Smooth muscle cell (in vitro differentiated cells): ENCODE results near the gene ITGA6. TPM values are rescaled to one million over a fixed set of nuclear protein-coding genes. Genes with fewer than 3 reads are reported as not detected.

Experiments used
- DNase-seq: peaks from one replicate; lab custom pipeline; 2025; ENCODE audit not compliant: unreplicated experiment; lab: John Stamatoyannopoulos, UW
- H2AFZ ChIP-seq: fragments of 200-600 bp; sonication (generic); 2 replicates; pipeline ENCODE4 v1.6.0; 2016; ENCODE audit warnings: antibody characterized with exemption, low read depth, mild to moderate bottlenecking
- H3F3A ChIP-seq: fragments of 200-600 bp; sonication (generic); 2 replicates; pipeline ENCODE4 v1.6.0; 2017; ENCODE audit warnings: antibody characterized with exemption, low read depth
- H3K27ac ChIP-seq: fragments of 200-600 bp; sonication (generic); 2 replicates; pipeline ENCODE4 v1.5.1; 2016; ENCODE audit warnings: low read depth, mild to moderate bottlenecking
- H3K27me3 ChIP-seq: fragments of 200-600 bp; sonication (generic); 2 replicates; pipeline ENCODE4 v1.6.1; 2016; ENCODE audit warnings: low read depth, mild to moderate bottlenecking
- H3K36me3 ChIP-seq: fragments of 200-600 bp; sonication (generic); 2 replicates; pipeline ENCODE4 v1.5.1; 2016; ENCODE audit warnings: low read depth
- H3K4me1 ChIP-seq: fragments of 200-600 bp; sonication (generic); 2 replicates; pipeline ENCODE4 v1.5.1; 2016; ENCODE audit warnings: low read depth
- H3K4me2 ChIP-seq: fragments of 200-600 bp; sonication (generic); 2 replicates; pipeline ENCODE4 v1.6.0; 2016; ENCODE audit warnings: mild to moderate bottlenecking
- H3K4me3 ChIP-seq: fragments of 200-600 bp; sonication (generic); 2 replicates; pipeline ENCODE4 v1.5.1; 2016; ENCODE audit warnings: mild to moderate bottlenecking
- H3K79me2 ChIP-seq: fragments of 200-600 bp; sonication (generic); 2 replicates; pipeline ENCODE4 v1.6.0; 2016; ENCODE audit warnings: low read depth, mild to moderate bottlenecking
- H3K9ac ChIP-seq: fragments of 200-600 bp; sonication (generic); 2 replicates; pipeline ENCODE4 v1.6.0; 2016; ENCODE audit warnings: low read depth
- H3K9me3 ChIP-seq: fragments of 200-600 bp; sonication (generic); replicated peaks from 2 replicates; pipeline ENCODE4 v1.5.1; 2016; ENCODE audit warnings: low read depth
- H4K20me1 ChIP-seq: fragments of 200-600 bp; sonication (generic); 2 replicates; pipeline ENCODE4 v1.6.0; 2016; ENCODE audit warnings: low read depth
- CTCF ChIP-seq: fragments of 200-600 bp; sonication (generic); IDR thresholded peaks from 2 replicates; pipeline ENCODE4 v1.5.1; 2017; ENCODE audit warnings: borderline replicate concordance, mild to moderate bottlenecking, antibody characterized with exemption; ENCODE audit not compliant: insufficient read depth, poor library complexity, severe bottlenecking
- WGBS: methylation state at CpG from one replicate; pipeline ENCODE4 v1.1.7; 2016; ENCODE audit warnings: low lambda C conversion rate; 5-methylcytosine and 5-hydroxymethylcytosine counted together
- polyA plus RNA-seq: library from polyadenylated mRNA; unstranded; fragments of >200 nt; fragmentation: Nextera tagmentation; extraction: Ambion mirVana; gene quantifications from 2 replicates; pipeline ENCODE4 v1.2.1, GENCODE V29; 2016
- total RNA-seq: library from RNA; depleted of rRNA; stranded (reverse); fragments of >200 nt; gene quantifications from 2 replicates; pipeline ENCODE4 v1.2.3, GENCODE V29; 2014

ITGA6 gene
- total and polyA plus RNA-seq, 2 experiments from 2014 or later, result 11.8 to 198 TPM

GRCh38 chr2:172470958-172471922 is 43.9 kb downstream of the ITGA6 start:
- no peaks in the 10 kb centered on the region for H3K79me2 ChIP-seq
- TF ChIP-seq CTCF, result no peak
- no peak overlapping the region for H3K4me3 ChIP-seq
- H3K4me2 ChIP-seq, result no peak overlapping the region
- H3K4me1 ChIP-seq, result no peaks in the 10 kb centered on the region
- H3K9me3 ChIP-seq, result no peaks in the 10 kb centered on the region
- no peak overlapping the region for H2AFZ ChIP-seq
- H3K27ac ChIP-seq, result no peak overlapping the region
- H3K27me3 ChIP-seq, result no peaks in the 10 kb centered on the region
- no peaks in the 10 kb centered on the region for H3F3A ChIP-seq
- H3K36me3 ChIP-seq, result no peaks in the 10 kb centered on the region
- no peak overlapping the region for H3K9ac ChIP-seq
- WGBS, result 85% methylated on average over 11 of the region's 11 CpGs
- DNase-seq, result no peak
- H4K20me1 ChIP-seq, result no peaks in the 10 kb centered on the region

- Histone ChIP-seq H3K9ac (no peak overlapping the region), H4K20me1 (no peaks in the 10 kb centered on the region), H3K4me2 (no peak overlapping the region), H2AFZ (no peak overlapping the region), H3K4me1 (no peaks in the 10 kb centered on the region), H3K9me3 (no peaks in the 10 kb centered on the region), H3K79me2 (no peaks in the 10 kb centered on the region), H3K36me3 (no peaks in the 10 kb centered on the region), H3K4me3 (no peak overlapping the region), H3F3A (no peaks in the 10 kb centered on the region), H3K27me3 (no peaks in the 10 kb centered on the region), H3K27ac (no peak overlapping the region)
- WGBS, result 89% methylated on average over 12 of the region's 12 CpGs
- no peak for DNase-seq
- TF ChIP-seq CTCF, result no peak
Measured at GRCh38 chr2:172472446-172473033, 45.2 kb downstream of the ITGA6 start.

GRCh38 chr2:172473167-172473566 is 45.8 kb downstream of the ITGA6 start:
- Histone ChIP-seq H3K4me1 (no peaks in the 10 kb centered on the region), H3K27me3 (no peaks in the 10 kb centered on the region), H3K79me2 (no peaks in the 10 kb centered on the region), H3K9ac (no peak overlapping the region), H3K4me2 (no peak overlapping the region), H3F3A (no peaks in the 10 kb centered on the region), H2AFZ (no peak overlapping the region), H3K9me3 (no peaks in the 10 kb centered on the region), H3K27ac (no peak overlapping the region), H3K4me3 (no peak overlapping the region), H4K20me1 (no peaks in the 10 kb centered on the region), H3K36me3 (no peaks in the 10 kb centered on the region)
- DNase-seq, result no peak
- TF ChIP-seq CTCF, result no peak
